ENCODE data around the gene RGSL1.

GRCh38 chr1:182549346-182549745 is 99.4 kb downstream of the RGSL1 start:
- TF ChIP-seq PATZ1 (CRISPR knock-in tag; IDR thresholded peaks at IDR 0.05; ENCODE audit: borderline replicate concordance) (no peak), ZC3H10 (CRISPR knock-in tag; IDR thresholded peaks at IDR 0.05) (no peak), CSDC2 (CRISPR knock-in tag; IDR thresholded peaks at IDR 0.05) (no peak), ZNF8 (CRISPR knock-in tag; IDR thresholded peaks at IDR 0.05) (no peak), OSR1 (CRISPR knock-in tag; IDR thresholded peaks at IDR 0.05) (no peak), ZFP30 (CRISPR knock-in tag; IDR thresholded peaks at IDR 0.05) (no peak), BACH2 (CRISPR knock-in tag; IDR thresholded peaks at IDR 0.05; ENCODE audit: borderline replicate concordance) (no peak), CREB5 (CRISPR knock-in tag; IDR thresholded peaks at IDR 0.05; ENCODE audit: low read depth) (no peak), PPARA (CRISPR knock-in tag; IDR thresholded peaks at IDR 0.05; ENCODE audit: borderline replicate concordance) (no peak)

All from SK-N-SH treated with all-trans-retinoic acid at 6 μM for 48 hours (cell line).